Right lobe of liver (tissue), 6 donors: ENCODE measurements around the gene CFAP43. TPM values are rescaled to one million over a fixed set of nuclear protein-coding genes. Genes with fewer than 3 reads are reported as not detected.

Experiments
- ATAC-seq, 4 donors: fragments of 200-7000 bp; cut with Tn5 transposase; one replicate each; pipeline ENCODE4 v1.9.1; 2020; ENCODE audit warnings: mild to moderate bottlenecking in 4 of 4, moderate library complexity in 4 of 4
- DNase-seq, 3 donors: peaks; one replicate each; pipeline ENCODE4 v3.0.0-alpha.2; 2020
- H3K27ac ChIP-seq, 3 donors: fragments of 200-600 bp; one replicate each; pipeline ENCODE4 v1.8.0; 2022
- H3K27me3 ChIP-seq, 2 donors: fragments of 200-600 bp; one replicate each; pipeline ENCODE4 v1.8.0; 2022
- H3K36me3 ChIP-seq, 4 donors: fragments of 200-600 bp; sonication (generic) in 1 of 4; one replicate each; pipeline versions ENCODE4 v1.5.1 to v1.8.0; 2017 to 2022; ENCODE audit warnings: control low read depth in 1 of 4
- H3K4me1 ChIP-seq, 4 donors: fragments of 200-600 bp; sonication (generic) in 1 of 4; one replicate each; pipeline versions ENCODE4 v1.5.1 to v1.8.0; 2017 to 2022; ENCODE audit warnings: control low read depth in 1 of 4
- H3K4me3 ChIP-seq, 3 donors: fragments of 200-600 bp; one replicate each; pipeline ENCODE4 v1.8.0; 2022
- H3K9me3 ChIP-seq, 4 donors: fragments of 200-600 bp; sonication (generic) in 1 of 4; one replicate each; pipeline versions ENCODE4 v1.5.1 to v1.8.0; 2017 to 2022; ENCODE audit warnings: control low read depth in 1 of 4
- POLR2A ChIP-seq: fragments of 450-650 bp; IDR thresholded peaks from one replicate; pipeline ENCODE4 v1.6.1; 2017; ENCODE audit warnings: antibody characterized with exemption, mild to moderate bottlenecking
- WGBS: methylation state at CpG from one replicate; pipeline ENCODE4 v1.1.6; 2018; ENCODE audit warnings: low coverage, low lambda C conversion rate; ENCODE audit not compliant: insufficient coverage; ENCODE audit errors: missing lambda C conversion rate; 5-methylcytosine and 5-hydroxymethylcytosine counted together
- intact Hi-C, 2 donors: fragments of 100-400 bp; cut with DNase I; formaldehyde crosslinking; loops; one replicate each; pipeline versions ENCODE4 v1.11.2 to v1.14.1; 2022
- total RNA-seq, 6 experiments: library from RNA; depleted of rRNA in 2 of 6; stranded (reverse); fragments of >200 nt in 2 of 6; fragmentation: NEBNext Ultra II Directional in 3 of 6; extraction: Animal tissue kit (Norgen Biotek cat#: 25700) in 3 of 6; gene quantifications; one replicate each; pipeline versions ENCODE4 v1.1.0 to v1.2.4, GENCODE V29; 2016 to 2023
- TF ChIP-seq, protein P1 (sequence below), 4 donors: fragments of 200-600 bp in 3 of 4; fragments of 450-650 bp in 1 of 4; IDR thresholded peaks; one replicate each; pipeline versions ENCODE4 v1.5.1 to v1.8.0; 2016 to 2022; ENCODE audit warnings: antibody characterized with exemption in 4 of 4, mild to moderate bottlenecking in 2 of 4
- donor health status: DM: no; HTN: yes; CAD: no.
- donor health status: DM: no; HTN: no; CAD: no.
- donor health status: DM: no; HTN: no; CAD: no.
- donor health status: DM: no; HTN: yes; CAD: no.
- donor health status: DM: no; HTN: yes; CAD: no.

CFAP43 gene
- total RNA-seq, 6 experiments from 2014 or later: 0.11 to 0.34 (median 0.20) TPM; not detected in 1

DNA sequence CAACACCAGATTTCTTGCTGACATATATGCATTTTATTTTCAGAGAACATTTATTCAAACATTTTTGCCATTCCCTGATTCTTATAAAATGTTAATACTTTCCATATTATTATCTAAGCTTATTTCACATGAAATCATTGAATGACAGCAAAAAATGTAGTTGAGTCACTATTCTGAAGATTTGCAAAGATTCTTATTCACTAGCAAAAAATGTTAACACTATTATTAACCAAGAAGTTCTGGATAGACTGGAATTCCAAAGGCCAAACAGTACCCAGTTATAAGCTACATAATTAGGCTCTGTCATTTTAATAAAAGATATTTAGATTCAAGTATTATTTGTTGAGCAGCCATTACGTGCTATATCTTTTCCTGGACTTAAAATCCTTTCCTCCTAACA is 41.1 kb upstream of the CFAP43 start:
- TF ChIP-seq, protein P1, sequence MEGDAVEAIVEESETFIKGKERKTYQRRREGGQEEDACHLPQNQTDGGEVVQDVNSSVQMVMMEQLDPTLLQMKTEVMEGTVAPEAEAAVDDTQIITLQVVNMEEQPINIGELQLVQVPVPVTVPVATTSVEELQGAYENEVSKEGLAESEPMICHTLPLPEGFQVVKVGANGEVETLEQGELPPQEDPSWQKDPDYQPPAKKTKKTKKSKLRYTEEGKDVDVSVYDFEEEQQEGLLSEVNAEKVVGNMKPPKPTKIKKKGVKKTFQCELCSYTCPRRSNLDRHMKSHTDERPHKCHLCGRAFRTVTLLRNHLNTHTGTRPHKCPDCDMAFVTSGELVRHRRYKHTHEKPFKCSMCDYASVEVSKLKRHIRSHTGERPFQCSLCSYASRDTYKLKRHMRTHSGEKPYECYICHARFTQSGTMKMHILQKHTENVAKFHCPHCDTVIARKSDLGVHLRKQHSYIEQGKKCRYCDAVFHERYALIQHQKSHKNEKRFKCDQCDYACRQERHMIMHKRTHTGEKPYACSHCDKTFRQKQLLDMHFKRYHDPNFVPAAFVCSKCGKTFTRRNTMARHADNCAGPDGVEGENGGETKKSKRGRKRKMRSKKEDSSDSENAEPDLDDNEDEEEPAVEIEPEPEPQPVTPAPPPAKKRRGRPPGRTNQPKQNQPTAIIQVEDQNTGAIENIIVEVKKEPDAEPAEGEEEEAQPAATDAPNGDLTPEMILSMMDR (IDR thresholded peaks at IDR 0.05): no peak
- TF ChIP-seq POLR2A: no peak
- Histone ChIP-seq H3K27me3 (no peaks in the 10 kb centered on the region), H3K27ac (no peak overlapping the region), H3K9me3 (no peaks in the 10 kb centered on the region), H3K4me1 (peaks cover 0 to 10% (median 2%) of the 10 kb centered on the region in 4 donors), H3K4me3 (no peak overlapping the region), H3K36me3 (peaks cover 0 to 2% (median under 1%) of the 10 kb centered on the region in 4 donors)
- ATAC-seq (no peak), DNase-seq (no peak)
- intact Hi-C loops: no loop called here
- 79% methylated on average over 1 of the region's 1 CpG for WGBS

DNA sequence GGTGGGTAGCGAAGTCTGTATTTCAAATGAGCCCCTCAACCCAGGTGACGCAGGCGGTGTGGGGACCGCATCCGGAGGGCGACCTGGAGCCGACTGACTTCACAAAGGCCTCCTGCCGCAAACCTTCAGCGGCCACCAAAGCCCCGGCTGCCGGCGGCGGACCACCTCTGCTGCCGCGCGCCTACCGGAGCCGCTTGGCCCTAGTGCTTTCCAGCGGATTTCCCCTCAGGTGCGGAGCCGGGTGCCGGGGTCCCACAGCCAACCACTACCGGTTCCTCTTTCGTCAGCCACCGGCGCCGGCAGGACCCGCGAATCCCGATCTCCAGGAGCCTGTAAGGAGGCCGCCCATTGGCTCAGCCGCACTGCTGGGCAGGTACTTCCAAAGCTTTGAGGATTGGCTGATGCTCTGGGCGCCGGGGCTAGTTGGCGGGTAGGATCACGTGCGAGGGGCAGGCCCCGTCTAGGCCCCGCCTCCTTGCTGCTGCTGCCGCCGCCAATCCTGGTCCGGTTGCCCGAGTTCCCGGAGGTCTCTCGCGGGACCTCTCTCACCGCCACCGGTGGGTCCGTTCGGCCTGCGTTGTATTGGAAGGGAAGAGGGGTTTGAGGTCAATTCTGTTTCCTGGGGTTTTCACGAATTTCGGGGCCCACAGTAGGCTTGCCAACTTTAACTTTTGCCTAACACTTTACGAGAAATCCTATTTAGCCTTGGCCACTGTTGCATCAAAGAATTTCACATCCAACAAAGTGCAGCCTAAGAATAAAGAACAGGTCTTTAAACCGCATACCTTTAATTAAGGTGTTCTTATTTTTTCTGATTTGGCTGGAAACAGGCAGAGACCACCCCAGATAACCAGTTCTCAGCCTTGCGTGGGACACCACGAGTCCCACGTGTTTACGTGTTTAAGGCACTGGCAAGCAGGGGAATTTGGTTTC is 36.8 kb upstream of the CFAP43 start, which contains the start of gene GSTO2:
TSS of gene GSTO2 (plus strand) at position 472 of the 933 bp plus-strand sequence. CDS start 5,732 bp downstream, outside the sequence.
- peaks cover 0 to 32% (median 8%) of the 10 kb centered on the region in 4 donors for H3K4me1 ChIP-seq
- peak within 1 kb of the TSS; percentile 50 to 75 (median 61) for H3K27ac ChIP-seq
- H3K27me3 ChIP-seq: no peaks in the 10 kb centered on the region
- DNase-seq: peak; percentile 94 to 99 (median 97)
- H3K9me3 ChIP-seq: no peaks in the 10 kb centered on the region
- intact Hi-C loops: no loop called here
- TF ChIP-seq, protein P1 (IDR thresholded peaks at IDR 0.05): no peak
- peak; percentile 79 for TF ChIP-seq POLR2A
- ATAC-seq: peak; percentile 93 to 99 (median 97)
- peak within 1 kb of the TSS; percentile 55 to 73 (median 55) for H3K4me3 ChIP-seq
- WGBS: 16% methylated on average over 27 of the region's 59 CpGs
- H3K36me3 ChIP-seq: peaks cover 0 to 38% (median 21%) of the 10 kb centered on the region in 4 donors

DNA sequence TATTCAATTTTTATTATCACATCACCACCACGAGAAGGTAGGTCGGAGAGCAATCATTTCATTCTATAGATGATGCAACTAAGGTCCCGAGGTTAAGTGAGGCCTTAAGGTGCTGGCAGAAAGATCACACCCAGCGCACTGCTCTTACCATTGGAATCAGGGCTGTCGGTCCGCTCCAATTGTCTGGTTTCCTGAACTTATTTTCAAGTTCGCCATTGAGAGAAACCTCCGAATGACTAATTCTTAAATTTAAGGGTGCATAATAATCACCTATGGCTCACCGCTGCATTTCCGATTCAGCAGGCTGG is 36.2 kb upstream of the CFAP43 start:
- TF ChIP-seq, protein P1 (IDR thresholded peaks at IDR 0.05): no peak
- no peak for TF ChIP-seq POLR2A
- WGBS: 27% methylated on average over 10 of the region's 10 CpGs
- ATAC-seq: peak in 2 of 4 donors; percentile 3 to 5

DNA sequence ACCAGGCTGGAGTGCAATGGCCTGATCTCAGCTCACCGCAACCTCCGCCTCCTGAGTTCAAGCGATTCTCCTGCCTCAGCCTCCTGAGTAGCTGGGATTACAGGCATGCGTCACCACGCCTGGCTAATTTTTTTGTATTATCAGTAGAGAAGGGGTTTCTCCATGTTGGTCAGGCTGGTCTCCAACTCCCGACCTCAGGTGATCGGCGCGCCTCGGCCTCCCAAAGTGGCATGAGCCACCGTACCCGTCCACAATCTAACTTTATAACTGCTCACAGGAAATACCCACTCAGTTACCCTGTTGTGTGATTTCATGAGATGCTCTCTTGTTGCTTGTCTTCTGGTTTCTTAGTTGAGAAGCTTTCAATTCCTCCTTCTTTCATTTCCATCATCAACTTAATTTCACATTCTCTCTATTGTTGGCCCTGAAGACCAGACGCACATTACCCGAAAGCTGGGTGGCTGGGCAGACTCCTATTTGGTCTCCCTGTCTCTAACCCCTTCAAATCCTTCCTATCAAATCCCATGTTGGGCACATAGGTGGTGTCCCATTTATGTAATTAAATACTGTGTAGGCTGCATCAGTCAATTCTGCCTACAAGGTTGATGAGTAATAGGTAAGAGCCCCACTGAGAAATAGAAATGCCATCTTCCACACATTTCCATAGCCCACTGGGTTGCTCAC is 35.7 kb upstream of the CFAP43 start:
- no peak for DNase-seq
- H3K27ac ChIP-seq: no peak overlapping the region
- peak overlapping the region; percentile 55 to 73 (median 55) for H3K4me3 ChIP-seq
- intact Hi-C loops: no loop called here
- ATAC-seq: no peak
- peaks cover 0 to 43% (median 13%) of the 10 kb centered on the region in 4 donors for H3K4me1 ChIP-seq
- no peak for TF ChIP-seq POLR2A
- TF ChIP-seq, protein P1 (IDR thresholded peaks at IDR 0.05): no peak
- H3K27me3 ChIP-seq: no peaks in the 10 kb centered on the region
- H3K36me3 ChIP-seq: peaks cover 0 to 49% (median 22%) of the 10 kb centered on the region in 4 donors
- WGBS: 84% methylated on average over 11 of the region's 14 CpGs
- H3K9me3 ChIP-seq: no peaks in the 10 kb centered on the region

More for the DNA sequence above, 36.2 kb upstream of the CFAP43 start:
- intact Hi-C loops: no loop called here
- Histone ChIP-seq H3K27me3 (no peaks in the 10 kb centered on the region), H3K27ac (peak overlapping the region; percentile 37 to 75 (median 61)), H3K4me3 (peak overlapping the region; percentile 55 to 73 (median 55)), H3K36me3 (peaks cover 0 to 44% (median 21%) of the 10 kb centered on the region in 4 donors), H3K9me3 (no peaks in the 10 kb centered on the region), H3K4me1 (peaks cover 0 to 38% (median 10%) of the 10 kb centered on the region in 4 donors)
- no peak for DNase-seq
